Prostate gland (tissue), 2 donors: ENCODE measurements around the gene PCDHGA11.
"Not testable (repeated sequence)": the region's sequence is repeated elsewhere in the genome, so short reads cannot be mapped to it uniquely, and the experiment has no call there.

Experiments
- CTCF ChIP-seq, 4 experiments: fragments of 200-600 bp in 2 of 4; fragments of 450-650 bp in 2 of 4; sonication (generic) in 2 of 4; IDR thresholded peaks; 1 replicate in 3 of 4; 2 replicates in 1 of 4; pipeline ENCODE4 v1.5.1; 2016 to 2019; ENCODE audit warnings: antibody characterized with exemption in 4 of 4, mild to moderate bottlenecking in 2 of 4, moderate library complexity in 2 of 4
- POLR2A ChIP-seq: fragments of 450-650 bp; IDR thresholded peaks from one replicate; pipeline ENCODE4 v1.6.1; 2016; ENCODE audit warnings: antibody characterized with exemption, mild to moderate bottlenecking
- POLR2AphosphoS5 ChIP-seq: sonication (generic); formaldehyde crosslinking; IDR thresholded peaks from one replicate; pipeline ENCODE4 v1.6.1; 2017; ENCODE audit warnings: antibody characterized with exemption

DNA sequence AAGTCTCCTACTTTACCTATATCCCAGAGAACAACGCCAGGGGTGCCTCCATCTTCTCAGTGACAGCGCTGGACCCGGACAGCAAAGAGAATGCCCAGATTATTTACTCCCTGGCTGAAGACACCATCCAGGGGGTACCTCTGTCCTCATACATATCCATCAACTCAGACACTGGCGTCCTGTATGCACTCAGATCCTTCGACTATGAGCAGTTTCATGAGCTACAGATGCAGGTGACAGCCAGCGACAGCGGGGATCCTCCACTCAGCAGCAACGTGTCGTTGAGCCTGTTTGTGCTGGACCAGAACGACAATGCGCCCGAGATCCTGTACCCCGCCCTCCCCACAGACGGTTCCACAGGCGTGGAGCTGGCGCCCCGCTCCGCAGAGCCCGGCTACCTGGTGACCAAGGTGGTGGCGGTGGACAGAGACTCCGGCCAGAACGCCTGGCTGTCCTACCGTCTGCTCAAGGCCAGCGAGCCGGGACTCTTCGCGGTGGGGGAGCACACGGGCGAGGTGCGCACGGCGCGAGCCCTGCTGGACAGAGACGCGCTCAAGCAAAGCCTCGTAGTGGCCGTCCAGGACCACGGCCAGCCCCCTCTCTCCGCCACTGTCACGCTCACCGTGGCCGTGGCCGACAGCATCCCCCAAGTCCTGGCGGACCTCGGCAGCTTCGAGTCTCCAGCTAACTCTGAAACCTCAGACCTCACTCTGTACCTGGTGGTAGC, 6.1 kb upstream of the PCDHGA11 start:
- not testable (repeated sequence) for TF ChIP-seq CTCF (IDR thresholded peaks at IDR 0.05); POLR2A; POLR2AphosphoS5
